ENCODE data around the gene AJAP1.

AJAP1 gene

GRCh38 chr1:4778056-4778455 lies 123.6 kb downstream of the AJAP1 start:
- DNase-seq = no peak

- DNase-seq = no peak
Observed at GRCh38 chr1:4781646-4782045, 127.2 kb downstream of the AJAP1 start.

GRCh38 chr1:4784761-4785160 lies 130.4 kb downstream of the AJAP1 start:
- DNase-seq = no peak

- no peak for DNase-seq
Observed at GRCh38 chr1:4786055-4786454, 131.6 kb downstream of the AJAP1 start.

GRCh38 chr1:4787551-4787950 lies 133.1 kb downstream of the AJAP1 start:
- DNase-seq = no peak

GRCh38 chr1:4792565-4792964 lies 138.2 kb downstream of the AJAP1 start:
- no peak for DNase-seq

GRCh38 chr1:4794020-4794780 lies 139.8 kb downstream of the AJAP1 start:
- no peak for DNase-seq

GRCh38 chr1:4796161-4797015 lies 142.0 kb downstream of the AJAP1 start:
- DNase-seq = peak; percentile 75

GRCh38 chr1:4797016-4797410 lies 142.6 kb downstream of the AJAP1 start:
- peak; percentile 19 for DNase-seq

- DNase-seq = no peak
Observed at GRCh38 chr1:4797429-4797828, 143.0 kb downstream of the AJAP1 start.

GRCh38 chr1:4801192-4801924 lies 146.9 kb downstream of the AJAP1 start:
- DNase-seq = no peak

GRCh38 chr1:4802024-4802423 lies 147.6 kb downstream of the AJAP1 start:
- no peak for DNase-seq

- DNase-seq = no peak
Observed at GRCh38 chr1:4803335-4803734, 148.9 kb downstream of the AJAP1 start.

GRCh38 chr1:4805987-4806386 lies 151.6 kb downstream of the AJAP1 start:
- DNase-seq = no peak

GRCh38 chr1:4820543-4820942 lies 166.1 kb downstream of the AJAP1 start:
- DNase-seq = no peak

GRCh38 chr1:4825800-4826450 lies 171.5 kb downstream of the AJAP1 start:
- DNase-seq = peak; percentile 41

GRCh38 chr1:4830707-4831106 lies 176.3 kb downstream of the AJAP1 start:
- no peak for DNase-seq

GRCh38 chr1:4836574-4836973 lies 182.2 kb downstream of the AJAP1 start:
- DNase-seq = no peak

GRCh38 chr1:4837031-4837600 lies 182.7 kb downstream of the AJAP1 start:
- no peak for DNase-seq

GRCh38 chr1:4837752-4838151 lies 183.3 kb downstream of the AJAP1 start:
- DNase-seq = no peak

GRCh38 chr1:4838231-4838630 lies 183.8 kb downstream of the AJAP1 start:
- no peak for DNase-seq
